ENCODE data around the gene H19.

- TF ChIP-seq CTCF (IDR thresholded peaks at IDR 0.05), result no peak
- TF ChIP-seq POLR2A (IDR thresholded peaks at IDR 0.05), result no peak
Measured at GRCh38 chr11:1983601-1983961, 14.1 kb downstream of the H19 start.

Data from ovary (tissue), 3 donors.